SK-N-SH treated with all-trans-retinoic acid at 6 μM for 48 hours (cell line): ENCODE results near the gene ERC1.

Source experiments
- ATAC-seq: fragments of 200-7000 bp; cut with Tn5 transposase; 3 replicates; pipeline ENCODE4 v1.9.1; 2020; ENCODE audit warnings: mild to moderate bottlenecking, moderate library complexity
- ARNTL ChIP-seq: fragments of 450-650 bp; formaldehyde crosslinking; IDR thresholded peaks from 2 replicates; pipeline ENCODE4 v1.5.0; 2020; ENCODE audit warnings: low read depth, mild to moderate bottlenecking, moderate library complexity, borderline replicate concordance
- BACH2 ChIP-seq: fragments of 250-450 bp; sonication (Bioruptor Pico); IDR thresholded peaks from 2 replicates; pipeline ENCODE4 v1.9.0; 2021; ENCODE audit warnings: mild to moderate bottlenecking, borderline replicate concordance
- CREB5 ChIP-seq: fragments of 250-450 bp; sonication (Bioruptor Pico); IDR thresholded peaks from 2 replicates; pipeline ENCODE4 v1.5.1; 2020; ENCODE audit warnings: low read depth, mild to moderate bottlenecking, moderate library complexity
- CSDC2 ChIP-seq: fragments of 250-450 bp; sonication (Bioruptor Pico); IDR thresholded peaks from 2 replicates; pipeline ENCODE4 v1.5.0; 2020; ENCODE audit warnings: mild to moderate bottlenecking, moderate library complexity
- CSRNP3 ChIP-seq: fragments of 250-450 bp; sonication (Bioruptor Pico); IDR thresholded peaks from 2 replicates; pipeline ENCODE4 v1.5.1; 2021; ENCODE audit warnings: mild to moderate bottlenecking, moderate library complexity
- ESRRG ChIP-seq: fragments of 250-450 bp; sonication (Bioruptor Pico); IDR thresholded peaks from 2 replicates; pipeline ENCODE4 v1.6.1; 2021; ENCODE audit warnings: mild to moderate bottlenecking
- GLIS3 ChIP-seq: fragments of 250-450 bp; sonication (Bioruptor Pico); IDR thresholded peaks from 2 replicates; pipeline ENCODE4 v1.5.0; 2020; ENCODE audit warnings: mild to moderate bottlenecking, moderate library complexity
- ISL1 ChIP-seq: fragments of 250-450 bp; sonication (Bioruptor Pico); IDR thresholded peaks from 2 replicates; pipeline ENCODE4 v2.1.2; 2022; ENCODE audit warnings: mild to moderate bottlenecking, moderate library complexity
- PATZ1 ChIP-seq: fragments of 250-450 bp; sonication (Bioruptor Pico); IDR thresholded peaks from 2 replicates; pipeline ENCODE4 v1.8.0; 2020; ENCODE audit warnings: mild to moderate bottlenecking, moderate library complexity, borderline replicate concordance
- POU6F1 ChIP-seq: fragments of 250-450 bp; sonication (Bioruptor Pico); IDR thresholded peaks from 2 replicates; pipeline ENCODE4 v1.8.0; 2021; ENCODE audit warnings: low read depth, mild to moderate bottlenecking, moderate library complexity, borderline replicate concordance
- PPARA ChIP-seq: fragments of 250-450 bp; sonication (Bioruptor Pico); IDR thresholded peaks from 2 replicates; pipeline ENCODE4 v1.5.0; 2020; ENCODE audit warnings: mild to moderate bottlenecking, borderline replicate concordance
- RARB ChIP-seq: fragments of 250-450 bp; sonication (Bioruptor Pico); IDR thresholded peaks from 2 replicates; pipeline ENCODE4 v1.8.0; 2021; ENCODE audit warnings: mild to moderate bottlenecking, moderate library complexity
- SNAI2 ChIP-seq: fragments of 250-450 bp; sonication (Bioruptor Pico); IDR thresholded peaks from 2 replicates; pipeline ENCODE4 v1.5.0; 2020; ENCODE audit warnings: mild to moderate bottlenecking, moderate library complexity
- TCF4 ChIP-seq: fragments of 250-450 bp; sonication (Bioruptor Pico); IDR thresholded peaks from 2 replicates; pipeline ENCODE4 v1.8.0; 2021; ENCODE audit warnings: mild to moderate bottlenecking, moderate library complexity, borderline replicate concordance
- TOX ChIP-seq: fragments of 250-450 bp; sonication (Bioruptor Pico); IDR thresholded peaks from 2 replicates; pipeline ENCODE4 v1.8.0; 2021; ENCODE audit warnings: mild to moderate bottlenecking, moderate library complexity, borderline replicate concordance
- ZC3H10 ChIP-seq: fragments of 250-450 bp; sonication (Bioruptor Pico); IDR thresholded peaks from 2 replicates; pipeline ENCODE4 v1.5.1; 2021; ENCODE audit warnings: mild to moderate bottlenecking, moderate library complexity
- ZFP30 ChIP-seq: fragments of 450-650 bp; formaldehyde crosslinking; IDR thresholded peaks from 2 replicates; pipeline ENCODE4 v1.5.0; 2022; ENCODE audit warnings: mild to moderate bottlenecking, moderate library complexity
- ZNF565 ChIP-seq: fragments of 450-650 bp; formaldehyde crosslinking; conservative IDR thresholded peaks from 2 replicates; pipeline ENCODE4 v1.5.0; 2020; ENCODE audit warnings: low read depth, mild to moderate bottlenecking, moderate library complexity
- ZNF70 ChIP-seq: fragments of 450-650 bp; formaldehyde crosslinking; IDR thresholded peaks from 2 replicates; pipeline ENCODE4 v1.5.0; 2020; ENCODE audit warnings: mild to moderate bottlenecking, moderate library complexity
- ZNF8 ChIP-seq: fragments of 450-650 bp; formaldehyde crosslinking; IDR thresholded peaks from 2 replicates; pipeline ENCODE4 v1.5.0; 2020; ENCODE audit warnings: mild to moderate bottlenecking, moderate library complexity

Gene ERC1

GRCh38 chr12:1499351-1499750 is 508.3 kb downstream of the ERC1 start (continued):
- TF ChIP-seq PATZ1 (CRISPR knock-in tag) (no peak), ZNF8 (CRISPR knock-in tag) (no peak)

GRCh38 chr12:1500095-1500801 is 509.2 kb downstream of the ERC1 start:
- TF ChIP-seq CSRNP3 (CRISPR knock-in tag) (no peak), TCF4 (CRISPR knock-in tag) (no peak), ESRRG (CRISPR knock-in tag) (no peak), PATZ1 (CRISPR knock-in tag) (no peak), BACH2 (CRISPR knock-in tag) (no peak), ZFP30 (CRISPR knock-in tag) (no peak)
- ATAC-seq = no peak

GRCh38 chr12:1501001-1501400 is 510.0 kb downstream of the ERC1 start:
- TF ChIP-seq ISL1 (CRISPR knock-in tag) = no peak
- no peak for TF ChIP-seq CSRNP3 (CRISPR knock-in tag)
- no peak for TF ChIP-seq ESRRG (CRISPR knock-in tag)
- TF ChIP-seq GLIS3 (CRISPR knock-in tag) = no peak
- TF ChIP-seq RARB (CRISPR knock-in tag) = no peak
- TF ChIP-seq SNAI2 (CRISPR knock-in tag) = no peak
- no peak for TF ChIP-seq ZC3H10 (CRISPR knock-in tag)
- no peak for TF ChIP-seq ARNTL
- no peak for TF ChIP-seq POU6F1 (CRISPR knock-in tag)
- ATAC-seq = no peak

- ATAC-seq = no peak
- TF ChIP-seq TCF4 (CRISPR knock-in tag) (no peak), PPARA (no peak), ZNF70 (CRISPR knock-in tag) (no peak), TOX (CRISPR knock-in tag) (no peak), CREB5 (CRISPR knock-in tag) (no peak), GLIS3 (CRISPR knock-in tag) (no peak), PATZ1 (CRISPR knock-in tag) (no peak), RARB (CRISPR knock-in tag) (no peak), CSDC2 (CRISPR knock-in tag) (no peak), ZNF565 (CRISPR knock-in tag) (no peak), ZC3H10 (CRISPR knock-in tag) (no peak), POU6F1 (CRISPR knock-in tag) (no peak), ESRRG (CRISPR knock-in tag) (no peak), ISL1 (CRISPR knock-in tag) (no peak), ARNTL (no peak), ZFP30 (CRISPR knock-in tag) (no peak)
Measured at GRCh38 chr12:1501695-1502378, 510.8 kb downstream of the ERC1 start.
